Measurements from ENCODE around the gene BNC2. TPM values are rescaled to one million over a fixed set of nuclear protein-coding genes. Genes with fewer than 3 reads are reported as not detected.

BNC2 gene
- total RNA-seq, 1 donor from 2014 or later, result under 0.01 TPM

- FAIRE-seq (no peak), DNase-seq (ENCODE audit: low read depth) (peak; percentile 33)
- Histone ChIP-seq H3K27me3 (ENCODE audit: control insufficient read depth, insufficient read depth, low read length) (peaks cover 19% of the 10 kb centered on the region), H3K4me3 (ENCODE audit: low read depth, low read length) (no peak overlapping the region), H3K36me3 (ENCODE audit: control insufficient read depth, insufficient read depth, low read length) (no peaks in the 10 kb centered on the region)
- TF ChIP-seq CTCF (IDR thresholded peaks at IDR 0.05; ENCODE audit: insufficient read depth, low read length, severe bottlenecking), result no peak
These were observed 456.9 kb downstream of the BNC2 start for GRCh38 chr9:16413509-16414016.

DNA sequence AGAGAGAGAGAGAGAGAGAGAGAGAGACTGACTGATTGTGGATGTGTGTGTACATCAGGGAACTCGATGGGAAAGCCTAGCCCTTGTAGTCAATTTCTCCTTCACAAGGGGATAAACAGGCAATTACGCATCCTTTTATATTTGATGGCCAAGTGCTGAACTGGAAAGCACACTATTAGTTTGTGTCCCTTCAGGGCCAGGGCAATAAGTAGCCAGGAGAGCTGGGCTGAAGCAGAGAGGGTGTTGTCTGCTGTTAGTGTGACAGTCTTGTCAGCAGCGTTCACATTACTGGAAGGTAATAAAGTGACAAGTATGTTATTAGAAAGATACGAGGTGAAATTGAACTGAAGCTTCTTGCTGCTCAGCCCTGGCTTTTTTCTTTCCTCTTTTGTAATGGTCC, 457.7 kb downstream of the BNC2 start:
- peak; percentile 40 for FAIRE-seq
- no peaks in the 10 kb centered on the region for H3K36me3 ChIP-seq (ENCODE audit: control insufficient read depth, insufficient read depth, low read length)
- no peak for TF ChIP-seq CTCF (IDR thresholded peaks at IDR 0.05; ENCODE audit: insufficient read depth, low read length, severe bottlenecking)

GRCh38 chr9:16411311-16411710, 459.2 kb downstream of the BNC2 start:
- DNase-seq (ENCODE audit: low read depth) (no peak), FAIRE-seq (no peak)
- H3K27me3 ChIP-seq (ENCODE audit: control insufficient read depth, insufficient read depth, low read length), result peaks cover 27% of the 10 kb centered on the region
- H3K4me3 ChIP-seq (ENCODE audit: low read depth, low read length), result no peak overlapping the region
- no peaks in the 10 kb centered on the region for H3K36me3 ChIP-seq (ENCODE audit: control insufficient read depth, insufficient read depth, low read length)
- TF ChIP-seq CTCF (IDR thresholded peaks at IDR 0.05; ENCODE audit: insufficient read depth, low read length, severe bottlenecking), result no peak

More for the DNA sequence above, 457.7 kb downstream of the BNC2 start:
- DNase-seq (ENCODE audit: low read depth), result no peak
- Histone ChIP-seq H3K27me3 (ENCODE audit: control insufficient read depth, insufficient read depth, low read length) (peaks cover 22% of the 10 kb centered on the region), H3K4me3 (ENCODE audit: low read depth, low read length) (no peak overlapping the region)

- no peak for TF ChIP-seq CTCF (IDR thresholded peaks at IDR 0.05; ENCODE audit: insufficient read depth, low read length, severe bottlenecking)
- peaks cover 25% of the 10 kb centered on the region for H3K27me3 ChIP-seq (ENCODE audit: control insufficient read depth, insufficient read depth, low read length)
- DNase-seq (ENCODE audit: low read depth), result peak; percentile 48
- no peak overlapping the region for H3K4me3 ChIP-seq (ENCODE audit: low read depth, low read length)
- no peak for FAIRE-seq
- no peaks in the 10 kb centered on the region for H3K36me3 ChIP-seq (ENCODE audit: control insufficient read depth, insufficient read depth, low read length)
These were observed 459.7 kb downstream of the BNC2 start for GRCh38 chr9:16410601-16411280.

GRCh38 chr9:16407617-16408016, 462.9 kb downstream of the BNC2 start:
- no peak for TF ChIP-seq CTCF (IDR thresholded peaks at IDR 0.05; ENCODE audit: insufficient read depth, low read length, severe bottlenecking)
- DNase-seq (ENCODE audit: low read depth) (no peak), FAIRE-seq (no peak)
- no peaks in the 10 kb centered on the region for H3K36me3 ChIP-seq (ENCODE audit: control insufficient read depth, insufficient read depth, low read length)
- no peak overlapping the region for H3K4me3 ChIP-seq (ENCODE audit: low read depth, low read length)
- H3K27me3 ChIP-seq (ENCODE audit: control insufficient read depth, insufficient read depth, low read length), result peaks cover 16% of the 10 kb centered on the region

Data from bronchial epithelial cell (primary cell).